ENCODE data around the gene EOMES. TPM values are rescaled to one million over a fixed set of nuclear protein-coding genes. Genes with fewer than 3 reads are reported as not detected.

EOMES gene
- total RNA-seq, 4 donors from 2014 or later, result 0.40 TPM; not detected in 3

DNA sequence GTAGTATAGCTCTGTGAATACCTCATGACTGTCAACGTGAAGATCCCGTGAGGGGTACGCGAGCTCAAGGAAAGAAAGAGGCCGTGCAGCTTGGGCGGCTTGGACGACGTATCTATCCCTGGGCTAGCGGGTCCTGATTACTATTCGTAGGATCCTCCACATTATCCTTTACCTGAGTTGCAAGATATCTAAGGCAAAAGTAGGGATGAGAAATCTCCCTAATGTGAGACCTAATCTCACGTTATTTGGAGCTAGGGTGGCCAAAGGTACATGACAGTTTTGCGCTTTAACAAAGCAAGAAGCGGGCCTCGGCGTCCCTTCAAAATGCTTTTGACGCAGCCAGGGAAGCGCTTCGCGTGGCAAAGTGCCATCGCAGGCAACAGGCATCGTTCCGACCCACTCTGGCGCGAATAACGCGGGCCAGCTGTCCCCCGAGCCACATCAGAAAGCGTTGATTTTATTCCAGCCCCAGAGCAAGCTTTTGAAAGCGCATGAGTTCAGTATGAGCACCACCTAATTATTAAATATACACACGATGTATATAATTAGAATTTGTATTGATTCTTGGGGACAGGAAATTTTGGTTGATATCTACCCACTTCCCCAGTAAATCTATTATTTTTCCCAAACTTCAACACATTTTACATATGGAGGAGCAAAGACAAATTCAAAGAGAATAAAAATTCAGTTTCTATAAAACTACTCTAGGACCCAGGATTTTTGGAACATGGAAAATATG is 2.5 kb upstream of the EOMES start:
- peaks cover 9 to 33% of the 10 kb centered on the region in 2 donors for H3K4me1 ChIP-seq
- no peak overlapping the region for H3K27ac ChIP-seq
- TF ChIP-seq, protein P1, sequence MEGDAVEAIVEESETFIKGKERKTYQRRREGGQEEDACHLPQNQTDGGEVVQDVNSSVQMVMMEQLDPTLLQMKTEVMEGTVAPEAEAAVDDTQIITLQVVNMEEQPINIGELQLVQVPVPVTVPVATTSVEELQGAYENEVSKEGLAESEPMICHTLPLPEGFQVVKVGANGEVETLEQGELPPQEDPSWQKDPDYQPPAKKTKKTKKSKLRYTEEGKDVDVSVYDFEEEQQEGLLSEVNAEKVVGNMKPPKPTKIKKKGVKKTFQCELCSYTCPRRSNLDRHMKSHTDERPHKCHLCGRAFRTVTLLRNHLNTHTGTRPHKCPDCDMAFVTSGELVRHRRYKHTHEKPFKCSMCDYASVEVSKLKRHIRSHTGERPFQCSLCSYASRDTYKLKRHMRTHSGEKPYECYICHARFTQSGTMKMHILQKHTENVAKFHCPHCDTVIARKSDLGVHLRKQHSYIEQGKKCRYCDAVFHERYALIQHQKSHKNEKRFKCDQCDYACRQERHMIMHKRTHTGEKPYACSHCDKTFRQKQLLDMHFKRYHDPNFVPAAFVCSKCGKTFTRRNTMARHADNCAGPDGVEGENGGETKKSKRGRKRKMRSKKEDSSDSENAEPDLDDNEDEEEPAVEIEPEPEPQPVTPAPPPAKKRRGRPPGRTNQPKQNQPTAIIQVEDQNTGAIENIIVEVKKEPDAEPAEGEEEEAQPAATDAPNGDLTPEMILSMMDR (IDR thresholded peaks at IDR 0.05), result no peak
- TF ChIP-seq POLR2A (IDR thresholded peaks at IDR 0.05), result no peak
- no peaks in the 10 kb centered on the region for H3K9me3 ChIP-seq
- peaks cover 41% of the 10 kb centered on the region for H3K27me3 ChIP-seq
- no peaks in the 10 kb centered on the region for H3K36me3 ChIP-seq
- 7 to 9% methylated on average over 27 to 30 of the region's 30 CpGs for WGBS, 2 donors
- no peak overlapping the region for H3K4me3 ChIP-seq (replicated peaks in 1 of 3)
- intact Hi-C loops (cut with DNase I), result no loop called here
- DNase-seq, result no peak

DNA sequence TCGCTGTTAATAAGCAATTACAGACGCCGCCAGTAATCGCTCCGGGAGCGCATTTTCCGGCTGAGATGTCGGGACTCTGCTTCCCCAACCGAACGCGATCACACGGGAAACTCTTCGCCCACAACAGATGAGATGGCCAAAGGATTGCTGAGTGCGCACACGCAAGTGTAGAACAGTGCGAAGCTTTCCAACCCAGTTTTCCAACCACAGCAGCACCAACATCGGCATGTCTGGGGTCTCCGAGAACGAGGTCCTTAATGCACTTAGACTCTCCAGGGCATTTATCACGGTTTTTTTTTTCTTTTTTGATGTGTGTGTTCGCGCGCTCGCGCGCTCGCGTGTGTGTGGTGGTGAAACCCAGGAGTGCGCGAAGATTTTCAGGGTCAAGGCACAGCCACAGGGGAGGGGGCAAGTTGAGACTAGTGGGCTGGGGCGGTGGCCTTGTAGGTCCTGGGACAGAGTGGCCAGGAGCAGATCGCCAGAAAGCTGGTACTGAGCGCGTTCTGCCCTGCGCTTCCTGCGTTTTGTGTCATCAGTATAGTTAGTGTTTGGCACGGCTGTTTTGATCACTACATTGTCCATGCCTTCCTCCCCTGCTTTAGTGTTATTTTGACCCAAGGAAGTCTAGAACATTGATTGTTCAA is 1.8 kb upstream of the EOMES start:
- Histone ChIP-seq H3K27ac (no peak overlapping the region), H3K4me3 (replicated peaks in 1 of 3) (no peak overlapping the region), H3K36me3 (no peaks in the 10 kb centered on the region), H3K4me1 (peaks cover 9 to 29% of the 10 kb centered on the region in 2 donors), H3K9me3 (no peaks in the 10 kb centered on the region), H3K27me3 (peaks cover 34% of the 10 kb centered on the region)
- WGBS, 2 donors, result 5 to 6% methylated on average over 37 of the region's 37 CpGs
- intact Hi-C loops (cut with DNase I), result no loop called here
- DNase-seq, result no peak
- TF ChIP-seq POLR2A (IDR thresholded peaks at IDR 0.05), result no peak
- TF ChIP-seq, protein P1 (IDR thresholded peaks at IDR 0.05), result no peak

DNA sequence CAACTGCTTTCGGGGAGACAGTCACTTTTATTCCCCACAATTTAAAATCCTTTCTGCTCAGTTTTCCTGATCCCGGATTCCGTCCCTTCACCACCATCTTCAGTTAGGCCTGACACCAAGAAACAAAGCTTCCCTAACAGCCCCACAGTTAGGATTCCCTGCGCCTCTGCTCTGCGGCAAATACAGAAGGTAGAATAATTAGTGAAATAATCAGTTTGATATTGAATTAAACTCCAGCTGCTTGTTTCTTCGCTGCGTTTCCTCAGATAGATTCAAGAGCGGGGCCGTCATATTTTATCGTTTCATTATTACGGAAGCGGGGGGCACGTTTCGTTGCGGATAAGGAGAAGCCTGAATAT is 1.3 kb upstream of the EOMES start:
- Histone ChIP-seq H3K27ac (no peak overlapping the region), H3K4me1 (peaks cover 9 to 24% of the 10 kb centered on the region in 2 donors), H3K4me3 (replicated peaks in 1 of 3) (no peak overlapping the region), H3K9me3 (no peaks in the 10 kb centered on the region), H3K27me3 (peaks cover 29% of the 10 kb centered on the region), H3K36me3 (no peaks in the 10 kb centered on the region)
- 5 to 9% methylated on average over 15 of the region's 15 CpGs for WGBS, 2 donors
- no peak for DNase-seq
- TF ChIP-seq, protein P1 (IDR thresholded peaks at IDR 0.05), result no peak
- no peak for TF ChIP-seq POLR2A (IDR thresholded peaks at IDR 0.05)
- intact Hi-C loops (cut with DNase I), result no loop called here

DNA sequence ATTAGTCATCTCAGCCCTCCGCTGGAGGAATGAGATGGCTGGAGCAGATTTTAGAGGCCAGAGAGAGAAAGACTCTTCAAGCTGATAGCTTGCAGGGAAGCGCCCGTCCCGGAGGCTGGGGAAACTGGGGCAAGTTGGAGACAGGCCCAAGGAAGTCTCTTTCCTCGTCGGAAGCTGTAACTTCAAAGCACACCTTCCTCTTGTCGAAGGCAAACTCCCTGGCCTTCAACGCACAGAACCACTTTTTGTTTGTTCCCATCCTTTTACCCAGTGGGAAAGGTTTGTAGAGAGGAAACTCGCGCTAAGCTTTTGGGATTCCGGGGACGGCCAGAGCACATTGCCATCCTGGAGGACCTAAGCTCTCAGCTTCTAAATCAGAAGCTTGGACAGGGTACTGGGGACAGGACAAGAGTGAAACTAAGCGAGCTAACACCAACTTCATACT is 900 bp upstream of the EOMES start:
- no peak overlapping the region for H3K27ac ChIP-seq
- 3 to 4% methylated on average over 13 of the region's 13 CpGs for WGBS, 2 donors
- no peaks in the 10 kb centered on the region for H3K36me3 ChIP-seq
- no peaks in the 10 kb centered on the region for H3K9me3 ChIP-seq
- H3K4me1 ChIP-seq, result peaks cover 9 to 20% of the 10 kb centered on the region in 2 donors
- DNase-seq, result no peak
- H3K27me3 ChIP-seq, result peaks cover 25% of the 10 kb centered on the region
- TF ChIP-seq, protein P1 (IDR thresholded peaks at IDR 0.05), result no peak
- TF ChIP-seq POLR2A (IDR thresholded peaks at IDR 0.05), result no peak
- intact Hi-C loops (cut with DNase I), result no loop called here
- H3K4me3 ChIP-seq (replicated peaks in 1 of 3), result no peak overlapping the region
